HG02642 (cell line): ENCODE results near the gene KLRK1.
"Not testable (repeated sequence)": the region's sequence is repeated elsewhere in the genome, so short reads cannot be mapped to it uniquely, and the experiment has no call there.

Experiments
- ATAC-seq: cut with Tn5 transposase; IDR thresholded peaks from one replicate; pipeline ENCODE4 v1.9.1; 2021; ENCODE audit warnings: mild to moderate bottlenecking; ENCODE audit not compliant: unreplicated experiment, poor library complexity

KLRK1 gene

DNA sequence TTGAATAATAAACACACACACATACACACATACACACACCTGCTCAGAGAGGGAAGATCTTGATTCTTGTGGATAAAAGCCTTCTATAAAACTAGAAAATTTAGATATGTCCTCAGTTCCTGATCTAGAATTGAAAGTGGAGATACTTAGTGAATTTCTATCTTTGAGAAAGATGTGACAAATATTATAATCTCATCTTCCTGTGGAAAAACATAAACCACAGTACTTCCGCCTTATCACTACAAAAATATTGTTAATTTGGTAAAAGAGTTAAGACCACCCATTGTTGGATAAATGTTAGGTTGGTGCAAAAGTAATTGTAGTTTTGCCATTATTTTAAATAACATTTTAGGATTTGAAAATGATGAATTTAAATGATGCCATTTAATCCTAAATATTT lies at the start of gene KLRK1:
Gene KLRK1 (minus strand): TSS at position 138 of the 400 bp plus-strand sequence. CDS start 1,231 bp downstream, outside the sequence.
- no peak for ATAC-seq

DNA sequence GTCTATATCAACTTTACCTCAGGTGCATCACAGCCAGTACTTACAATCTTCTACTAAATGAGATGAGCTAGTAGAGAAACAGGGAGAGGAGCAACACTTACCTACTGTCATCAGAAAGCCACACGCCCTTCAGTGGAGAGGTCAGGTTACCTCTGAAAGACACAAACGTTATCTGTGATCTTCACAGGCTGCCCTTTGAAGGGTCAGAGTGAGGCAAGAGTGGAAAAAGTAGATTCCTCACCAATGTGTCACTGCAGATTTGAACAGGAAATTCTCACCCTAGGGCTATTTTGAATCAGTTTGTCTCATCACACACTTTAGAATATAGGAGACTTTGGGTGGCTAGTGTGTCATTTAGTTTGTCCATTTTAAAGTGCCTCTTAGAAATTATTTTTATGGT lies 47.8 kb upstream of the KLRK1 start:
- not testable (repeated sequence) for ATAC-seq

DNA sequence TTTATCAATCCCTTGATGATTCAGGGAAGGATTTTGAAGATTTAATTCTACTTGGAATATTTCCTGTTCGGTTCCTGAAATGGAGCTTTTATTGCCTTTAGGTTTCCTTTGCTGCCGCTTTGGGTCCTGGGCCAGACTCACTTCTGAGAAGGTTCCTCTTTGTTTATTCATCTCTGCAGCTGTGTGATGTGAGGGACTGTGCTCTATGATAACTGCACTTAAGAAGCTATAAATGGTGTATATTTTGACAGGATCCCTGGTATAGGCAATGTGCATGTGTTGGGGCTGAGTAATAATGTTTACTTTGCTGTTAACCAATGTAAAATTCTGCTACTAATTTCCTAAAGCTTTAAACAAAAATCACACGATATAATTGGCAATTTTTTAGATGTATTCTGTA lies 46.0 kb upstream of the KLRK1 start, which contains the start of gene KLRC2:
Gene KLRC2 (minus strand): TSS at position 195 of the 400 bp plus-strand sequence. CDS start 24 bp downstream, at position 171.
- not testable (repeated sequence) for ATAC-seq

DNA sequence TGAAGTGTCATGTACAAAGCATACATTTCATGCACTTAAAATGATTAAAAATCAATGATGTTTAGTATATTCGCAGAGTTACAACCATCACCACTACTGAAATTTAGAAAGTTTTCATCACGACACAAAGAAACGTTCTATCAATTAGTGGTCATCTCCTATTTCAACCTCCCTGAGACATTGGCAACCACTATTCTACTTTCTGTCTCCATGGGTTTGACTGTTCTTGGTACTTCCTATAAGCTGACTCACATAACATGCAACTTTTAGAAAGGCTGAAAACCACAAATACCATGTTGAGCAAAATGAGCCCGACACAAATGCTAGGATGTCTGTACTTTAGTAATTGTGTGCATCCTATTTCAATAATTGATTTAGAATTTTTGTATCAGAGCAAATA lies 40.8 kb upstream of the KLRK1 start:
- ATAC-seq, result not testable (repeated sequence)

DNA sequence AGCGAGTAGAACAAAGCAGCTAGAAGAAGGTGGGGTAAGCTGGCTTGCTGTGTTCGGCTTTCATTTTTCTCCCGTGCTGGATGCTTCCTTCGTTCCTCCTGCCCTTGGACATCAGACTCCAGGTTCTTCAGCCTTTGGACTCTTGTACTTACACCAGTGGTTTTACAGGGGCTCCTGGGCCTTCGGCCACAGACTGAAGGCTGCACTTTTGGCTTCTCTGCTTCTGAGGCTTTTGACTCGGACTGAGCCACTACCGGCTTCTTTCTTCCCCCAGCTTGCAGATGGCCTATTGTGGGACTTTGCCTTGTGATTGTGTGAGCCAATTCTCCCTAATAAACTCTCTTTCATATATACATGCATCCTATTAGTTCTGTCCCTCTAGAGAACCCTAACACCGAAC lies 36.1 kb upstream of the KLRK1 start:
- ATAC-seq, result not testable (repeated sequence)

DNA sequence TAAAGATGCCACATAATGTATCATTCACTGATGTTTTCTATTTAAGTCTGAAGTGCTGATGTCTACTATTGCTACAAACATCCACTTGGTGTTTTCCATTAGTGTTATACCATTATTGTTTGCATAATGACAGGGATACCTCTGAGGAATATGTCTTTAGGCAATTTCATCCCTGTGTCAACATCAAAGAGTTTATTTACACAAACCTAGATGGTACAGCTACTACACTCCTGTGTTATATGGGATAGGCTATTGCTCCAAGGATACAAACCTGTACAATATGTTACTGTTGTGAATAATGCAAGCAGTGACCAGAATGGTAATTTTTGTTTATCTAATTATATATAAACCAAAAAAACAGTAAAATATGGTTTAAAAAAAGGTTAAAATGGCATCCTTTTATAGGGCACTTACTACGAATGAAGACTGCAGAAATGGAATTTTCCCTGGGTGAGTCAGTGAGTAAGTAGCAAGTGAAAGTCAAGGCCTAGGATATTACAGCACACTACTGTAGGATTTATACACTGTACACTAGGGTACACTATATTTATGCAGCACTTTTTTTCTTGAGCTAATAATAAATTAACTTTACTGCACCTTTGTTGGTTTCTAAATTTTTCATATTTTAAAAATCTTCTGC lies 34.5 kb upstream of the KLRK1 start:
- not testable (repeated sequence) for ATAC-seq

DNA sequence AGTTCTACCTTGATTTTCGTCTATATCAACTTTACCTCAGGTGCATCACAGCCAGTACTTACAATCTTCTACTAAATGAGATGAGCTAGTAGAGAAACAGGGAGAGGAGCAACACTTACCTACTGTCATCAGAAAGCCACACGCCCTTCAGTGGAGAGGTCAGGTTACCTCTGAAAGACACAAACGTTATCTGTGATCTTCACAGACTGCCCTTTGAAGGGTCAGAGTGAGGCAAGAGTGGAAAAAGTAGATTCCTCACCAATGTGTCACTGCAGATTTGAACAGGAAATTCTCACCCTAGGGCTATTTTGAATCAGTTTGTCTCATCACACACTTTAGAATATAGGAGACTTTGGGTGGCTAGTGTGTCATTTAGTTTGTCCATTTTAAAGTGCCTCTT lies 32.3 kb upstream of the KLRK1 start:
- ATAC-seq, result not testable (repeated sequence)

DNA sequence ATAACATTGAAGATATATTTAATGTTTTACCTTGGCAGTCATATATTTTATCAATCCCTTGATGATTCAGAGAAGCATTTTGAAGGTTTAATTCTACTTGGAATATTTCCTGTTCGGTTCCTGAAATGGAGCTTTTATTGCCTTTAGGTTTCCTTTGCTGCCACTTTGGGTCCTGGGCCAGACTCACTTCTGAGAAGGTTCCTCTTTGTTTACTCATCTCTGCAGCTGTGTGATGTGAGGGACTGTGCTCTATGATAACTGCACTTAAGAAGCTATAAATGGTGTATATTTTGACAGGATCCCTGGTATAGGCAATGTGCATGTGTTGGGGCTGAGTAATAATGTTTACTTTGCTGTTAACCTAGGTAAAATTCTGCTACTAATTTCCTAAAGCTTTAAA lies 30.5 kb upstream of the KLRK1 start, which contains the start of gene KLRC3:
Gene KLRC3 (minus strand): TSS at position 262 of the 400 bp plus-strand sequence. CDS start 45 bp downstream, at position 217.
- ATAC-seq, result not testable (repeated sequence)

DNA sequence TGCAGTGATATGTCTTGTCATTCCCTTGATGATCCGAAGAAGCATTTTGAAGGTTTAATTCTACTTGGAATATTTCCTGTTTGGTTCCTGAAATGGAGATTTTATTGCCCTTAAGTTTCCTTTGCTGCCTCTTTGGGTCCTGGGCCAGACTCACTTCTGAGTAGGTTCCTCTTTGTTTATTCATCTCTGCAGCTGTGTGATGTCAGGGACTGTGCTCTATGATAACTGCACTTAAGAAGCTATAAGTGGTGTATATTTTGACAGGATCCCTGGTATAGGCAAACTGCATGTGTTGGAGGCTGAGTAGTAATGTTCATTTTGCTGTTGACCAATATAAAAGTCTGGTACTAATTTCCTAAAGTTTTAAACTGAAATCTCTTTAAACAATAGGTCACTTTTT lies 19.6 kb upstream of the KLRK1 start, which contains the start of gene KLRC4:
Gene KLRC4 (minus strand): TSS at position 366 of the 400 bp plus-strand sequence. CDS start 182 bp downstream, at position 184.
- ATAC-seq, result no peak

DNA sequence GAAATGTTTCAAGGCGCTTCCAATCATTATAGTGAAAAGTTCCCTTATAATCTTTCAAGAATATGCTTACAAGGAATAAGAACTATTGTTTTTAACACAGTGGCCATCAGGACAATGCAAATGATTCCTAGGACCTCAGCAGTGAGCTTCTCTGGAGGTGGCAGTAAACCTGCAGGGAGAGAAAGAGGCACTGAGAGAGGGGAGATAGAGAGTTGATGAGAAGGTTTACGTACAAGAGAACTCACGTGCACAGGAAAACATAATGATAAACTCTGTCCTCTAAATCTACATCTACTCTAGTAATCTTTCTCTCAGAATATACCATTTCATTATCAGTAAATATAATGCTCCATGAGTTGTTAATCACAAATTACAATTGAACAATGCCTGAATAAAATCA lies 19.0 kb upstream of the KLRK1 start:
- ATAC-seq, result no peak

DNA sequence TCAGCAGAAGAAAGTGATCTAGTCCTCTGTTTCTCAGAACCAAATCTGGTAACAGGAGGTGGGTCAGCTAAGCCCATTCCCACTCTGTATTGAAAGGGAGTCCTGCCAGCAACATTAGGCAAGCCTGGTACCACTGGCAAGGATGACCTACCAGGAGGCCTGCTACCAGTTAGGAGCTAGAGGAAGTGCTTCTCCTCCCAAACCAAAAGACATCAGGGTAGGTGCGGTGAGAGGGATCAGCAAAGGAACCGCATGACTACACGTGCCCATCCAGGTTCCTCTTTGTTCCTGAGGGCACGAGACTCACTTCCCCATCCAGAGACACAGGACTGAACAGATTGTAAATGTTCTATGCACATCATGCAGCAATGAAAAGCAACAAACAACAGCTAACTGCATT lies 16.9 kb upstream of the KLRK1 start:
- ATAC-seq, result no peak

DNA sequence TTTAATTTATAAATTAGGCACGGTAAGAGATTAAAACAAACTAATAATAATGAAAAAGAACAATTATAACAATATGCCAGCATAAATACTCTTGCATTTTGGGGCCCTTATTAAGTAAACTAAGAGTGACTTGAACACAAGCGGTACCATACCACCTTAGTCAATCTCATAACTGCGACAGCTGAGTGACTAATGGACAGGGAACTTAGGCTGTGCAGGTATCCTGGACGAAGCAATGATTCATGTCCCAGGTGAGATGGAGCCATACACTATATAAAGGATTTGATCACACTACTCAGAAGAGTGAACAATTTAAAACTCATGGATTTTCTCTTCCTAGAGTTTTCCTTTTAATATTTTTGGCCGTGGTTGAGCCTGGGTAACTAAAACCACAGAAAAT lies 15.5 kb upstream of the KLRK1 start:
- ATAC-seq, result no peak

DNA sequence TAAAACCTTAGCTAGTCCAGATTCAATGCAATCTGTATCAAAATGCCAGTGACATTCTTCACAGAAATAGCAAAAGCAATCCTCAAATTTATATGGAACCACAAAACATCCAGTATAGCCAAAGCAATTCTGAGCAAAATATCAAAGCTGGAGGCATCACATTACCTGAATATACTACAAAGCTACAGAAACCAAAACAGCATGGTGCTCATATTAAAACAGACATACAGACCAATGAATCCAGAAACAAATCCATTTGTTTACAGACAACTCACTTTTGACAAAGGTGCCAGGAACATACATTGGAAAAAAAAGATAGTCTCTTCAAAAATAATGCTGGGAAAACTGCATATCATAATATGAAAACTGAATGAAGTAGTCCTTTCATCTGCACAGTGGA lies 15.0 kb upstream of the KLRK1 start:
- ATAC-seq, result no peak

DNA sequence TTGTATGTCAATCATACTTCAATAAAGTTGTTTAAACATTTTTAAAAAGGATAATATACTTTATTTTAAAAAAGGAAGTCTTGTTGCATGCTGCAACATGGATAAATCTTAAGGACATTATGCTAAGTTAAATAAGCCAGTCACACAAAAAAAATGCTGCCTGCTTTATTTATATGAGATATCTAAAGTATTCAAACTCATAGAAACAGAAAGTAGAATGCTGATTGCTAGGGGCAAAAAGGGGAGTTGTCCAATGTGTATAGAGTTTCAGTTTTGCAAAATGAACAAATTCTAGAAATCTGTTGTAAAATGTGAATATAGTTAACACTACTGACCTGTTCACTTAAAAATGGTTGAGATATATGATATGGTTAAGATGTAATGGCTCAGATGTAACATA lies 11.0 kb upstream of the KLRK1 start:
- ATAC-seq, result no peak

DNA sequence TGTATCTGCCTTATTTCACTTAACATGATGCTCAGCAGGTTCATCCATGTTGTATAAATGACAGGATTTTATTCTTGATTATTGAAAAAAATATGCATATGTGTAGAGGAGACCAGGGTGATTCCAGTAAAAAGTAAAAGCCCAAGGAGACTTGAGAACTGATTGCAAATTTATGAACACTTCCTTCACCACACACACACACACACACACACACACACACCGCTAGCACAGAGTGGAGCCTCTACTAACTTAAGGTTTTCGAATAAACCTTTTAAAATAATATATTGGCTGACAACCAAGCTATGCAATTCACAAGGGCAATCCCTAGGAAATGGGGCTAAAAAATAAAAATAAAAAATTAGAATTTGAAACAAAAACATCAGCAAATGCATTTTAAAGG lies 8.3 kb upstream of the KLRK1 start:
- ATAC-seq, result no peak

DNA sequence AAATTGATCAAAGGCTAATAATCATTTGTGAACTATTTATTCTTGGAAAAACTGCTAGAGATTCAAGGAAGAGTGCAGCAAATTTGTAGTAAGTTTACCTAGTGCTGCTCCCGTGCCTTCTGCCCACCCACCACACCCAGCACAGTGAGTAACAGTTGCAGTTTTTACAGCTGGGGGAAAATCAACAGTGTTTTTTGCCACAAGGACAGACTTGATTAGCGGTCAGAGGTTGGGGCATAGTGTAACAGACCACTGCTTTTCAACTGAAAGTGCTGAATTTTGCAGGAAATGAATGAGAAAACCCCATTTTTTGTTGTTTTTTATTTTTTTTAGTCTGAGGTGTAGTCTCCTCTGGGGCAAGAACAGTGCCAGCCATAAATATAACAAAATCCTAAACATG lies 7.5 kb upstream of the KLRK1 start:
- no peak for ATAC-seq

DNA sequence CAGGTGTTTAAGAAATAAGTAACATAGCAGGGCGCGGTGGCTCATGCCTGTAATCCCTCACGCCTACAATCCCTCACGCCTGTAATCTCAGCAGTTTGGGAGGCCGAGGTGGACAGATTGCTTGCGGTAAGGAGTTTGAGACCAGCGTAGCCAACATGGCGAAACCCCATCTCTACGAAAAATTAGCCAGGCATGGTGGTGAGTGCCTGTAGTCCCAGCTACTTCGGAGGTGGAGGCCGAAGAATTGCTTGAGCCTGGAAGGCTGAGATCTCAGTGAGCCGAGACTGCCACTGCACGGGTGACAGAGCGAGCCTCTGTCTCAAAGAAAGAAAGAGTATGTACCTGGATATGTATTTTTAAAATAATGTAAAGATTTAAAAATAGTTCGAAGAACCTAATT lies 6.3 kb upstream of the KLRK1 start:
- ATAC-seq, result not testable (repeated sequence)

DNA sequence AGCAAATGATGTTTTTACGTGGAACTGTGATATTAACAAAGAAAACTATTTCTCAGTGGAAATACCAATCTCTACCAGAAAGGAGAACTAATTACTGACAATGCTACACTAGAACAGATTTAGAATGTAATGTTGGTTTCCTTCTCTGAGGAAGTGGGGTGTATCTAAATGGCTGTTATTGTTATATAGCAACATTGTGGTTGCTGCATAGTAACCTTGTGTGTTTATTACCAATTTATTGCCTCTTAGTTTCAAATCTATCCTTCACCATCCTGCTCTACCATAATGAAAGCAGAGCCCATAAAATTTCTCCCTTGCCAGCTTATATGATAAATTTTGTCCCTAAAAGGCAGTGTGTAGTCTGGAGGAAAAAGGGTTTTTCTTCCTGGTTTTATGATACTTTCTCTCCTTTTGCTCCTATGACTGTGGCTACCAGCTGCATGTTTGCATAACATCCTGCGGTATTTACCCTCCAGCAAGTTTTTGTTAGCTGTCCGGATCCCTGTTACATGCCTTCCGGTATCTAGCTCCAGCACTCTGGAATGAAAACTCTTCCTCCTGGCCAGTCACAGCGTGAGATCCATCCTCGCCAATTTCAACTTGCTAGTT lies 5.7 kb upstream of the KLRK1 start:
- ATAC-seq, result peak; percentile 78

DNA sequence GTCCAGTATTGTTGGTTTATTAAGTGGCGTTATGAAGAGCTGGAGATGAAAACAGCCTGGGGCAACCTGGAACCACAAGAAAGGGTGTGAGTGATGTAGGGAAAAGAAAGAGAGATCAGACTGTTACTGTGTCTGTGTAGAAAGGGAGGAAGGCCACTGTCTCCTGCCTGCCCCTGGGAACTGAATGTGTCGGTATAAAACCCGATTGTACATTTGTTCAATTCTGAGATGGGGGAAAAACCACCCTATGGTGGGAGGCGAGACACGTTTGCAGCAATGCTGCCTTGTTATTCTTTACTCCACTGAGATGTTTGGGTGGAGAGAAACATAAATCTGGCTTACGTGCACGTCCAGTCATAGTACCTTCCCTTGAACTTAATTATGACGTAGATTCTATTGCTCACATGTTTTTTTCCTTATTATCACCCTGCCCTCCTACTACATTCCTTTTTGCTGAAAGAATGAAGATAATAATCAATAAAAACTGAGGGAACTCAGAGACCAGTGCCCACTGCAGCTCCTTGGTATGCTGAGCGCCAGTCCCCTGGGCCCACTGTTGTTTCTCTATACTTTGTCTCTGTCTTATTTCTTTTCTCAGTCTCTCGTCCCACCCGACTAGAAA lies 4.8 kb upstream of the KLRK1 start:
- ATAC-seq, result not testable (repeated sequence)

DNA sequence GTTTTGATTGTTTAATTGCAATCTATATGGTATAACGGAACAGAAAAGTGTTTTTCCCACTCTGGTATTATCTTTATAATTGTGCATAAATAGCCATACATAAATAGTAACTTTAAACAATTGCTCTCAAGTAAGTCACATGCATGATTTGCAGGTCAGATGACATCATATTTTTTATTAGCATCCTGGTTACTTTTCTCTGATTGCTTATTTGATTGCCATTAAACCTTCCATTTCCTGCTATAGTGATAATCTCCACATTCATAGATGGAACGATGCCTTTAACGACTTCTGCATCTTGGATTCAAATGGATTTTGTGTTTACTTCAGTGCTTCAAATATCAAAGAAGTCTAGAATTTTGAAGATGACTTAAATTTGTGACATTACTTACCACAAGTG lies 3.5 kb upstream of the KLRK1 start:
- ATAC-seq, result no peak

DNA sequence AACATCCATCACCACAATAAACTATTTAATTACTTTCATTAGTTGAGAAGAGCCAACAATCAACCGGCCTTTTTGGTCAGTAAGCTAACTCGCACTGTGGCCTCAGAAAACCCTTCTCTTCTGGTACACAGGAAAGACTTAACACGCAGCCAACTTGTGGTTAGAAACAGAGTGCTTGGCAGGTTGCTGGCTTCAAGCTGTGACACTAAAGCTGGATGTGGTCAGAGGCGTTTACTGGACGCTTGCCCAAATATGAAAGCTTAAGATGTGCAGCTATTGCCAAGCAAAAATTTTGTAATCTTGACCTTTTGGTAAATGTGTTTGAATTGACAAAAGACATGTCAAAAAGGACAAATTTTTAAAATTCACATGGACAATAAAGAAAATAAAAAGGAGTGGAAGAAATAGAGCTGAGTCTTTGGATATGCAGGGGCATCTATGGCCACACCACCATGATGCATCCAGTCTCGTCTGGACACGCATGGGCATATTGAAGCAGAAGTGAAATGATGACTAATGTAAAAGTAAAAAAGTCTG lies 2.6 kb upstream of the KLRK1 start:
- peak; percentile 68 for ATAC-seq
